ENCODE results near the gene SPIB.
A peak's percentile ranks its signal among the peaks of the same experiment; 100 is the strongest.
"Not testable (repeated sequence)": the region's sequence is repeated elsewhere in the genome, so short reads cannot be mapped to it uniquely, and the experiment has no call there.

The SPIB gene

DNA sequence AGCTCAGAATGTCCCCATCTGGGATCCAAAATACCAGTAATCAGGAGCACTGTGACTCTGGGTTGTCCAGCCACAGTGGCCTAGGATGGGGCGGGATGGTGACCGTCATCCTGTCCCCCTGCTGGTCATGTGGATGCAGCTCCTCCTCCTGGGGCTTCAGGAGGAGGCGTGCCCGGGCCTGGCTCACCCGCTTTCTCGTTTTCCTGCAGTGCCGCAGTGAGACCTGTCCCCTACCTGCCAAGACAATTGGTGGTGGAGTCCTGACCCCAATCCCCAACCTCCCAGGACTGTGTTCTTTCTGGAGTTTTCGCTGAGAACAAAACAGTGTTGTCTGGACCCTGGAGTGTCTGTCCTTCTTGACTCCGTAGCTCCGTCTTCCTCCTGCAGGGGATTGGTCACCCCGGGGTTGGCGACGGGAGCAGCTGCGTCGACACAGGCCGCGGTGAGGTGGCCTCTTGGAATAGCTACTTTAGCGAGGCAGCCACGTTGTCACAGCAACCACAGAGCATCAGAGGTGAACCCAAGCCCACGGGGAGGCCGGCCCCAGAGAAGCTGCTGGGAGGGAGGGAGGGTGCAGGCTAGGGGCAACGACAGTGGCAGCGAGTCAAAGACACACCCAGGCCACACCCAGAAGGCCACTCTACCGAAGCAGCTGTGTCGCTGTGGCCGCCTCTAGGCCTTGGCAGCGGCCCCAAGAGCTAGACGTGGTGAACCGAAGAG is 47.4 kb downstream of the SPIB start:
- H3K4me3 ChIP-seq (ENCODE audit: low read depth, low read length), result no peak overlapping the region

DNA sequence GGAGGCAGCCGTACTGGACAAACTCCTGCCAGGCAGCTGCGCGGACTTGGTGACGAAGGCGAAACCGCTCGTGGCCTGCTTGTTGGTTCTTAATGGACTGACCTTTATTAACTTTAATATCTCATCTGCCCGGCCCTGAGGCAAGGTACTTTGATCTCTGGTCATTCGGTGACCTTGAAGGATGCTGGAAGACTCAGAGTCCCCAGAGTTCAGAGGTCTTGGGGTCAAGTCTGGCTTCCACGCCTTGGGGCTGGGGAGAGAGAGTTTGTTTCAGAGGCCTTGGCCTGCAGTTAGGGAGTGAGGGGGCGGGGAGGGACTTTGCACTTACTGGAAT is 47.9 kb downstream of the SPIB start:
- H3K4me3 ChIP-seq (ENCODE audit: low read depth, low read length), result no peak overlapping the region

- no peak overlapping the region for H3K4me3 ChIP-seq (ENCODE audit: low read depth, low read length)
Measured at GRCh38 chr19:50467566-50467965, 48.8 kb downstream of the SPIB start.

GRCh38 chr19:50468818-50469217 is 50.1 kb downstream of the SPIB start:
- H3K4me3 ChIP-seq (ENCODE audit: low read depth, low read length), result no peak overlapping the region

GRCh38 chr19:50473336-50473735 is 54.6 kb downstream of the SPIB start:
- not testable (repeated sequence) for H3K4me3 ChIP-seq (ENCODE audit: low read depth, low read length)

GRCh38 chr19:50475101-50475568 is 56.4 kb downstream of the SPIB start:
- H3K4me3 ChIP-seq (ENCODE audit: low read depth, low read length), result no peak overlapping the region

DNA sequence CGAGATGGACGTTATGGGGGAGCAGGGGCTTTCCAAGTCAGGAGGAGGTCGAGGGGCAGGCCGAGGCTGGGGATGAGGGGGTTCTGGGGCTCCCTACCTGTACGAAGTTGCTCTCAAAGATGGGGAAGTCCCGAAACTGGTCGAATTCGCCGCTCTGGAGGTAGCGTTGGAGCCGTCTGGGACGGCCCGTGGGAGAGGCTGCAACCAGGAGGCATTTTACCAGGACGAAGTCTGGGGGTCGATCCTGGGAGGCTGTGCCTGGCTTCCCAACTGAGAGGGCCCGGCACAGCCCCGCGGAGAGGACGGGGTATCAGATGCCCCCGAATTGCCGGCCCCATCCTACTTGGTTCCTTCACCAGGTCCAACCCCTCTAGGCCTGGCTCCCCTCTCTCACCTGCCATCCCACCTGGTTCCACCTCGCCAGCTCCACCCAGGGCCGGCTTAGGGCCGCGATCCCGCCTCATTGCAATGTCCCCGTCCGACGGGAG is 57.0 kb downstream of the SPIB start:
- H3K4me3 ChIP-seq (ENCODE audit: low read depth, low read length), result peak overlapping the region; percentile 22

DNA sequence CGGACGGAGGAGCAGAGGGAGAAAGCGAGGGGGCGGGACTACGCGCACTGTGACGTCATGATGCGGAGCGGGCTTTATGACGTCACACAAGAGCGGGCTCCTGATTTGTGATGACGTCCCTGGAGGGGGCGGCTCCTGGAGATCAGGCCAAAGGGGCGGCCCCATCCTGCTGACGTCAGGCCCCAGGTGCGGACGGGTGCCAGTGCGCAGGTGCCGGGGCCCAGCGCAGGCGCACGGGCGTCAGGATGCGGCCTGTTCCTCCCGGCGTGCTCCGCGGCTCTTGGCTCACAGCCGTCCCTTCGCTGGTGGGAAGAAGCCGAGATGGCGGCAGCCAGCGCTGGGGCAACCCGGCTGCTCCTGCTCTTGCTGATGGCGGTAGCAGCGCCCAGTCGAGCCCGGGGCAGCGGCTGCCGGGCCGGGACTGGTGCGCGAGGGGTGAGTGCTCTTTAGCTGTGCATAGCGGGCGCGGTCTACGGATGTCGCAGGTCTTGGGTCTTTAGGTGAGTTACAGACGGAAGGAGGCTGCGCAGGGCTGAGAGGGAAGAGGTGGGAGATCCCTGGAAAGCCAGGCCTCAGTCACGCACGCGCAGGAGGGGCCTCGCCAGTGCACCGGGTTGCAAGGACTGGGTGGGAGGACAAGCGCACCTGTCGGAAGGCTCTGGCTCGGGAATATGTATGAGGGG is 57.6 kb downstream of the SPIB start, which contains the start of the genes EMC10 and GARIN5A:
TSS of gene EMC10 (plus strand) at position 284 of the 683 bp plus-strand sequence. CDS start at position 322, 38 bp downstream.
TSS of gene GARIN5A (minus strand) at position 625 of the 683 bp plus-strand sequence. CDS start at position 165, 460 bp downstream.
- H3K4me3 ChIP-seq (ENCODE audit: low read depth, low read length), result peak within 1 kb of the TSS; percentile 93

DNA sequence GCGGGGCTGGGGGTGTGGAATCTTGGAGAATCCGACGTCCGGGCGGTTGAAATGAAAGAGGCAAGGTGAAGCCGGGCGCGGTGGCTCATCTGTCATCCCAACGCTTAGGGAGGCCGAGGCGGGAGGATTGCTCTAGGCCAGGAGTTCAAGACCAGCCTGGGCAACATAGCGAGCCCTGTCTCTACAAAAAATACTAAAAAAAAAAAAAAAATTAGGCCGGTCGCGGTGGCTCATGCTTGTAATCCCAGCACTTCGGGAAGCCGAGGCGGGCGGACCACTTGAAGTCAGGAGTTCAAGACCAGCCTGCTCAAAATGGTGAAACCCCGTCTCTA is 58.1 kb downstream of the SPIB start:
- peak overlapping the region; percentile 93 for H3K4me3 ChIP-seq (ENCODE audit: low read depth, low read length)

DNA sequence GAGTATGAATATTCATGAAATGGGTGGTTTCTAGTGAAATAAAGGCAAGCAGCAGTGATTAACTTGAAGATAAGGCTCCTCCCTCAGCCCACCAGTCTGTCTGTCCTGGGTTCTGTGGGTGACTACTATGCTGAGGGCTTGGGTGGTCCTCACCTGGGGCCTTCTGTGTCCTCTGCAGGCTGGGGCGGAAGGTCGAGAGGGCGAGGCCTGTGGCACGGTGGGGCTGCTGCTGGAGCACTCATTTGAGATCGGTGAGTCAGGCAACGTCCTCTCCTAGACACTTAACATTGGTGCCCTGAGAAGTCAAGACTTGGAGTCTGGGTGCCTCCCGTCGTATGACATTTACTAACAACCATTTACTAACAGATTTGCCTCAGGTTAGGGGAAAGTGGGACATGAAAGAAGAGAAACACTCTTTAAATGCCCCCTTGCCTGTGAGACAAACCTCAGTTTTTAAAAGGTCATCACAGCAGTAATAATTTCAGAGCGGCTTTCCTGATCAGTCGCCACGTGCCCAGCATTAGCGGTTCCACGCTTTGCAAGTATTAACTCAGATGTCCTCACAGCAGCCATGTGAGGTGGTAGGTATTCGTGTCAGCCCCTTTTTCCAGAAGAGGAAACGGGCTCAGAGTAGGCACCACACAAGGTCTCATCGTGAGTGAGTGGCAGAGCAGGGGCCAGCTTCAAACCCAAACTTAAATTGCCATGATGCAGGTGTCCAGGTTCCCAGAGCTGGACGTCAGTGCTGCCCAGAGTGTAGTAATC is 59.2 kb downstream of the SPIB start:
- H3K4me3 ChIP-seq (ENCODE audit: low read depth, low read length), result no peak overlapping the region

DNA sequence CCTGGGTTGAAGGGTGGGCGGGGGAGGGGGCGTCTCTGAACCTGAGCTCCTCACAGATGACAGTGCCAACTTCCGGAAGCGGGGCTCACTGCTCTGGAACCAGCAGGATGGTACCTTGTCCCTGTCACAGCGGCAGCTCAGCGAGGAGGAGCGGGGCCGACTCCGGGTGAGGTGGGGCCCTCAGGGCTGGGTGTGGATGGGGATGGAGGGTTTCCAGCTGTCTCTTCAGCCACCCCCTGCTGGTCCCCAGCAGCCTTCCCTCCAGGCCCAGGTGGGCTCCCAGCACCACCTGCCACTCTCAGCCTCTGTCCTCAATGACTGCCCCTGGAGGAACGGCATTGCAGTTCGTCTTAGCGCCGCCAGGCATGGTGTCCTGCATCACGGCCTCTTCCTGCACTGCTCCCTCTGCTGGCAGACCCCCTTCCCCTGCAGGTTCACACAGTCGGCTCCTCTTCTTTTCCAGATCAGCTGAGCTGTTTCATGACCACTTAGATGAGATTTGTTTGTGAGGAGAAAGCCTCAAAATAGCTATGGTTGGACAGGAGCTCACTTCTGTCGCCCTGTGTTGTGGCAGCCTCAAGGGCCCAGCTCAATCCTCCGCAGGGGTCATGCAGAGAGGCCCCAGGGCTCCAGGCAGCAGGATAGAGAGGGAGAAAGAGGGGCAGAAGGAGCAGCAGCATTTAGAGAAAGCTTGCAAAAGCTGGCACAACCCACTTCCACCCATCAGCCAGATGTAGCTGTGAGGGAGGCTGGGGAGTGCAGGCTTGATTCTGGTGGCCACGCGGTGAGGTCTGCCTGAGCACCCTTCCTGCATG is 60.4 kb downstream of the SPIB start:
- no peak overlapping the region for H3K4me3 ChIP-seq (ENCODE audit: low read depth, low read length)

GRCh38 chr19:50479761-50480251 is 61.1 kb downstream of the SPIB start:
- H3K4me3 ChIP-seq (ENCODE audit: low read depth, low read length), result no peak overlapping the region

GRCh38 chr19:50480281-50481111 is 61.8 kb downstream of the SPIB start:
- no peak overlapping the region for H3K4me3 ChIP-seq (ENCODE audit: low read depth, low read length)

All from iPS-11a (cell line).